Measurements from ENCODE around the gene NUP85.
A peak's percentile ranks its signal among the peaks of the same experiment; 100 is the strongest.
"Not testable (repeated sequence)": the region's sequence is repeated elsewhere in the genome, so short reads cannot be mapped to it uniquely, and the experiment has no call there.

NUP85 gene

DNA sequence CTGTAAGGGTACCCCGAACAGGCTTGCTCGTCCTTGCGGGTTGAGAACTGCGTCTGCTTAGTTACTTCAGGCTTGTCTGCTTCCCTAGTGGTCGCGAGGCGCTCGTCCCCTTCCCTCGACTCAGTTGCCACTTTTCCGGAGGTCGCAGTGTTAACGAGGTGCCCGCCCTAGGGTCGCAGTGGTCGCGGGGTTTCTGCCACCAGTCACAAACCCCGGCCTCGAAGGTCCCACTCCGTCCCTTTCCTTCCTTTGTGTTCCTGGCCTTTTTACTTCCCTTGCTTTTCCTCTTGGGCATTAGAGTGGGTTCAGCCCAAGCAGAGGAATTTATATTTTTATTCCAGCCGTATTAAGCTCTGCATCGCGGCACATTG is 299 bp downstream of the NUP85 start:
- DNase-seq: no peak

DNA sequence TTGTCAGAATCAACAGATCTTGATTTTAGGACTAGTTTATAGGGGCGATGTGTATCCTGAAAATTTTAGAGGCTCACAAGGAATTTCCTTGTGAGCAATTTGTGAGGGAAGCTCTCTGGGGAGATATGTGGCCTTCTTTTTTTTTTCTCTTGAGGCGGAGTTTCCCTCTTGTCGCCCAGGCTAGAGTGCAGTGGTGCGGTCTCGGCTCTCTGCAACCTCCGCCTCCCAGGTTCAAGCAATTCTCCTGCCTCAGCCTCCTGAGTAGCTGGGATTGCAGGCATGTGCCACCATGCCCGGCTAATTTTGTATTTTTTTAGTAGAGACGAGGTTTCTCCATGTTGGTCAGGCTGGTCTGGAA is 1.6 kb downstream of the NUP85 start:
- not testable (repeated sequence) for DNase-seq

DNA sequence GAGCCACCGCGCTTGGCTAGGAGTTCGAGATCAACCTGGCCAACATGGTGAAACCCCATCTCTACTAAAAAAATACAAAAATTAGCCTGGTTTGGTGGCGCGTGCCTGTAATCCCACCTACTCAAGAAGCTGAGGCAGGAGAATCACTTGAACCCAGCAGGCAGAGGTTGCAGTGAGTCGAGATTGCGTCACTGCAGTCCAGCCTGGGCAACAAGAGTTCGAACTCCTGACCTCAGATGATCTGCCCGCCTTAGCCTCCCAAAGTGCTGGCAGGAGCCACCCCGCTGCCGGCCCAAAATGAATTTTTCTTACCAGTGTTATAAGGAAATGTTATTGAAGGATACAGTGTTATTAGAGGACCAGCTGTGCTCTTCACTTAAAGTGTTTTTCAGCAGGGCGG is 2.3 kb downstream of the NUP85 start:
- no peak for DNase-seq

DNA sequence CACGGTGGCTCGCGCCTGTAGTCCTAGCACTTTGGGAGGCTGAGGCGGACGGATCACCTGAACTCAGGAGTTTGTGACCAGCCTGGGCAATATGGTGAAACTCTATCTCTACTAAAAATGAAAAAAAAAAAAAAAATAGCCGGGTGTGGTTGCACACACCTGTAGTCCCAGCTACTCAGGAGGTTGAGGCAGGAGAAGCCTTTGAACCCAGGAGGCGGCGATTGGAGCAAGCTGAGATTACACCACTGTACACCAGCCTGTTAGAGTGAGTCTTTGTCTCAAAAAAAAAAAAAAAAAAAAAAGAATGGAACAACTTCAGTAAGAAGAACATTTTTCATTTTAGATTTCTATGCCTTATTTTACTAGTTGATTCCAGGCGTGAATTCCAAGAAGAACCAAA is 2.7 kb downstream of the NUP85 start:
- no peak for DNase-seq

DNA sequence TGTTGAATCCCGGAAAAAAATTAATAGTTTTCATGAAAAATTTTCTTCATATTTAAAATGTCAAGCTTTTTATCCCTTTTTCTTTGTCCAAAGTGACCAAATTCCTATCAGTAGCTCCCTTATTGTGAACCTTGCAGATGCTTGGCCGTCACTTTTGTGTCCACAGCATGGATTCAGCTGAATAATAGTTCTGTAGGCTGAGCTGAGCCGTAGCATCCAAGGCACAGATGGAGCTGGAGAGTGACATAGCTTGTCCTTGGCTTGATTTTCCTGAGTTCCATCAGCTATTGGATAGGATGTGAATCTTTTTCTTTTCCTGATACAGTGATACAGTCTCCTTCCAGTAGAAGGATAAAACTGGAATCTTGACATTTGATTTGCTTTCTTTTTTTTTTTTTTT is 3.6 kb downstream of the NUP85 start:
- DNase-seq: no peak

DNA sequence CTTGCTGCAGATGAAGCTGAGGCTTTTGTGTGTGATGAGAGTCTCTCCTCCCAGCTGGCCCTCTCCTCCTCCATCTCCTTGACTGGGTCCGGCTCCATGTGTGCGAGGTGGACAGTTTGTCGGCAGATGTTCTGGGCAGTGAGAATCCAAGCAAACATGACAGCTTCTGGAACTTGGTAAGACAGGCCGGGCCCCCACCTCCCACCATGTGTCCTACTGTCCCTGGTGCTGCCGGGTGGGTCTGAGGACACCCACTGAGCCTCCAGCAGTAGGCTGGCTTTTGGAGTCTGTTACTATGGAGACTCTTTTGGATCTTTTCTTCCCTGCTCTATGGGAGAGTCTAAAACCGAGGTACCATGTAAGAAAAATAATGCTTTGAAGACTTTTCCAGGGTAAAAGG is 12.7 kb downstream of the NUP85 start:
- no peak for DNase-seq

DNA sequence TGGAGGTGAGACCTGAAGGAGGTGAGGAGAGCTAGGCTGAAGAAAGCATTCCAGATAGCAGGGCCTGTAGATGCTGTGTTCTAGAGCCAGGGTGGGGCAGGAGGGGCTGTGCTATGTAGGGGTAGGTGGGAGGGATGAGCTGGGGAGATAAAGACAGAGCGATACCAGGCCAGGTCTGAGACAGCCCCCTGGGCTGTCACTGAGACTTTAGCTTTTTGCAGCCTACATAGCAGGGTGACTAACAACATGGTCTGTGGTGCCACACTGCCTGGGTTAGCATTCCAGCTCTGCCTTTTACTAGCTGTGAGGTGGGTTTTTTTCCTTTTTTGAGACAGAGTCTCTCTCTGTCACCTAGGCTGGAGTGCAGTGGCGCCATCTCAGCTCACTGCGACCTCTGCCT is 14.3 kb downstream of the NUP85 start:
- no peak for DNase-seq

DNA sequence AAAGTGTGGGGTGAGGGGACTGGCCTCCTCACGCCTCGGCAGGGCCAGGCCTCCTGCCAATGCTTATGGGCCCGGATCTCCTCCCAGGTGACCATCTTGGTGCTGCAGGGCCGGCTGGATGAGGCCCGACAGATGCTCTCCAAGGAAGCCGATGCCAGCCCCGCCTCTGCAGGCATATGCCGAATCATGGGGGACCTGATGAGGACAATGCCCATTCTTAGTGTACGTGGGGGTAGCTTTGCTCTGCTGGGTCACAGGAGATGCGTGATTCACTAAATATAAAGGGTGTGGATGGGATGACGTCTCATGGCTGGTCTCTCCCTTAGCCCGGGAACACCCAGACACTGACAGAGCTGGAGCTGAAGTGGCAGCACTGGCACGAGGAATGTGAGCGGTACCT is 19.5 kb downstream of the NUP85 start:
- no peak for DNase-seq

DNA sequence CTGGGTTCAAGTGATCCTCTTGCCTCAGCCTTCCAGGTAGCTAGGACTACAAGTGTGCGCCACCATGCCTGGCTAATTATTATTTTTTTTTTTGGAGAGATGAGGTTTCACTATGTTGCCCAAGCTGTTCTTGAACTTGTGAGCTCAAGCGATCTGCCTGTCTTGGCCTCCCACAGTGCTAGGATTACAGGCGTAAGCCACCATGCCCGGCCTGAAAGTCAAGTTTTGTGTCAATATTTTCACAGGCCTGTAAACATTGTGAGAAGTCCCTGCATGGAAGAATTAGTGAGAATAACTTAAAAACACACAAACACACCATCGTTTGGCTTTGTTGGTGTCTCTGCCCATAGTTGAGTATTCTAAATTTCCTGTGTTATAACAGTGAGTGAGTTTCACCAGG is 22.2 kb downstream of the NUP85 start:
- DNase-seq: no peak

DNA sequence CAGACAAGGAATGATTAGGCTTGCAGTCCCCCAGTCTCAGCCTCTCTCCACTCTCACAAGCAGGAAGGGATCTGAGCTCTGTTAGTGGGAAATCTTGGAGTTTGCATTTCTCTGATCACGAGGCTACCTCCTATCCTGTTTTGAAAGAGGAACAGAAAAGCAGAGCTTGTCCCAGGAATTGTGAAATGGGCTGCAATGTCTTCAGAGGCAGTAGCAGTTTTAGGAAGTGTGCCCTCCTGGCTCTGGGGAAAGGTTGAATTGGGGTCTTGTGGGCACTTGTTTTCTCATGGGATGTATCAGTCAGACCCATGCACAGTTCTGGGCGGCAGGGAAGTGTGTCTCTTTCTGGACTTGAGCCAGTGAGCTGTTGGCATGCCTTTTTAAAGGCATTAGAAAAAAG is 22.8 kb downstream of the NUP85 start:
- no peak for DNase-seq

DNA sequence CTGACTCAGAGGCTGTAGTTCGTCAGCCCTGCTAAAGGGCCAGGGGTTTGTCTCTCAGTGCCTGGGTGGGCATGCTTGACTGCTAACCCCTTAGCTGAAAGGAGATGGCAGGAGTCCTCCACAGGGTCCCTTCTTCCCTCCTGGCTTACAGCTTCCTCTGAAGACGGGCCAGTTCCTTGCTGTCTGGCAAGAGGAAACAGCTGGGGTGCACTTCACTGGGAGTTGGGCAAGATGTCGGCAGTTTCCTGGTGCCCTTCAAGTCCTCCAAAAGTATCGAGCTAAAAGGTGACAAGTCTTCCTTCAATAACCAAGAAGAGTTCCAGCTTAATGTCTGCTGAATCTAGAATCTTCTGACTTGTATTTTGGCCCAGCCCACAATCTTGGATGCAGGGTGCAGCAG is 23.4 kb downstream of the NUP85 start:
- no peak for DNase-seq

DNA sequence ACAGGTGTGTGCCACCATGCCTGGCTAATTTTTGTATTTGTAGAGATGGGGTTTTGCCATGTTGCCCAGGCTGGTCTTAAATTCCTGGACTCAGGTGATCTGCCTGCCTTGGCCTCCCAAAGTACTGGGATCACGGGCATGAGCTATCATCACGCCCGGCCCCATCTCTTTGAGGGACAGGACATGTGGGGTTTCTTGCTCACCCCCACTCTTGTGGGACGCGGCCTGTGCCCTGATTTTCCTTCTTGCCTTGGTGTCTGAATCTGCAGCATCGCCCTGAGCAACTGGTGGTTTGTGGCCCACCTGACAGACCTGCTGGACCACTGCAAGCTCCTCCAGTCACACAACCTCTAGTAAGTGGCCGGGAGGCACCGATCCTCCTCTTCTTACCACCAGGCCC is 25.6 kb downstream of the NUP85 start:
- no peak for DNase-seq

DNA sequence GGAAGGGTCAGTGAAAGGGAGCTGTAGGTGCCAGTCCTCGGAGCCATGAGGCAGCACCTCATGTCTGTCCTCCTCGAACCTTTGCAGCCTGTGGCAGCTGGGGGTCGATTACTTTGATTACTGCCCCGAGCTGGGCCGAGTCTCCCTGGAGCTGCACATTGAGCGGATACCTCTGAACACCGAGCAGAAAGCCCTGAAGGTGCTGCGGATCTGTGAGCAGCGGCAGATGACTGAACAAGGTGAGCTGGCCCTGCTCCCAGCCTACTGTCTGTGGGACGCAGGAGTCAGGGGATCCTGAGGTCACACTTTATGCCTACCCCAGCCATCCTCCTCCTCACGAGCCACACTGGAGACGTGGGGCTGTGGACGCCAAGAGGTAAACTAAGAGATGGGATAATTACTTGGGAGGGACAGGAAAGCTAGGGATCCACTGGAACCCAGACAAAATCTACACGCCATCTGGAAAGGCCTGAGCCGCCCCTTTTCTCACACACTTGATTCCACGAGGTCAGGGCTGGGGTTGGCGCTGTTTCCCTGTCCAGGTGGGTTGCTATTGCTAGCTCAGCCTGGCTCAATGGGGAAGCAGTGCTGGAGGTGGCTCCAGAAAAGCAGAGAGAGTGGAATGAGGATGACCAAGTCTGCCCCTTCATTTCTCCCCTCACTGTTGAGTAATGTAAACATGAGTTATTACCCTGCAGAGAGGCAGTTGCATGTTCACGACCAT is 26.4 kb downstream of the NUP85 start:
- no peak for DNase-seq

DNA sequence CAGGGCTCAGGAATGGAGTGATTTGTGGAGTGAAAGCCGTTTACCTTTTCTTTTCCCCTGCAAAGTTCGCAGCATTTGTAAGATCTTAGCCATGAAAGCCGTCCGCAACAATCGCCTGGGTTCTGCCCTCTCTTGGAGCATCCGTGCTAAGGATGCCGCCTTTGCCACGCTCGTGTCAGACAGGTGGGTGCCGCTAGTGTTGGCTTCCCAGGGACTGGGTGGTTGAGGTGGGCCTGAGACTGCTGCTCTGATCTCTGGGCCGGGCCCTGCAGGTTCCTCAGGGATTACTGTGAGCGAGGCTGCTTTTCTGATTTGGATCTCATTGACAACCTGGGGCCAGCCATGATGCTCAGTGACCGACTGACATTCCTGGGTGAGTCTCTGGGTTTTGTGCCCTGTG is 27.3 kb downstream of the NUP85 start:
- no peak for DNase-seq

DNA sequence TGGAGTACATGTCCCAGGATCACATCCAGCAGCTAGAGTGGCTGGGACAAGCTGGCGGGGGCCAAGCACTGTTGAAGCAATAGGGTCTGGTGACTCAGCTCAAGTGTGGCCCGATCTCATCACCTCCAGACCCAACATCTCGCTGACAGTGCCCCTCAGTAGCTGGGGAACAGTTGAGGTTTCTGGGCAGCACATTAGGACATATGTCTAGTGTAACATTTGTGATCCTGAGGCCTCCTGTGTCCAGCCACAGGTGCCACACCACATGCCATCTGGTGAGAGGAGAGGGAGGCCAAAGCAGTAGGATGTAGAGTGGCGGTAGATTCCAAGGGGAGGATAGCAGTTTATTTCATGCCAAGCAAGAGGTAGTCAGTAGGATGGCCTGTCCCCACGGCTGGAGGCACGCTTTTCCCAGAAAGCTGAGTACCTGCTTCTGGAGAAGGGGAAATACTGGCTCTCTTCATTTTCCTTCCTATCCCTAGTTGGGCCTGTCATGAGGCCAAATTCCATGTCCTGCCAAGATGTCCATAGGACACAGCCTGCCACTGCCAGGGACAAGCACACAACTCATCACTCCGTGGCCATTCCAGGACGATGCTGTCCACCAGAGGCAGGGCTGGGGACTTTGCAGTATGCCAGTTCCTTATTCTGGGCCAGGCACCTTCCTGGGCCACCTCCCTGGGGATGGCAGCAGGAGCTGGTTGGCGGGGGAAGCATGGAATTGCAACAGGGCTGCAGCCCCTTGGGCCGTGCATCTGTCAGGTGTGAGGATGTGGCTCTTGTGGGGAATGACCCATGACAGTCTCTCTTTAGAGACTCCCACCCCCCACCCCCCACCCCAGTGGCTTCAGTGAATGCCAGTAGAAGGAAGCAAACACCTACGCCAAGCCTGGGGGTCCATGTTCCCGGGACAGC is 31.9 kb downstream of the NUP85 start:
- DNase-seq: no peak

DNA sequence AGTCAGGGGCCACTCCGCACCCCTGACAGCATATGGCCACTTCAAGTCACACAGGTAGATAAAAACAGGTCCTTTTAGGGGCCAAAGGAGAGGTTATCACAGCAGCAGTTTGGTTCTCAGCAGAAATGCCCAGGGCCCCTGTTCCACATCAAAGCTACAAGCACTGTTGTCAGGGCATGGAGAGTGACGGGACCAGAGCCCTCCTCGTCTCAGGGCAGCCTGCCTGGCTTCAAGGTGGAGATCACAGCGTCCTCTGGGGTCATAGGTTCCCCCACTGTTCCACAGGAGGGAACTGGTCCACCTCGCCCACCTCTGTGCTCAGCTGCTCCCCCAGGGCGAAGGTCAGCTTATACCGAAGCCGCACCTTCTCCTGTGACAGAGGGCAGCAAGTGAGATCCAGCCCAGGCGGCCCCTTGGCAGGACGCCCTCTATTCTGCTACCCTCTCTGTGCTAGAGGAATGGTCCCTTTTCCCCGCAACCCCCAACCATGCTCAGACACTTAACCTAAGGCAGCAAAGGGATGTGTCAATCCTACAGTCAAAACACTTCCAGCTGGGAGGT is 32.6 kb downstream of the NUP85 start:
- no peak for DNase-seq

DNA sequence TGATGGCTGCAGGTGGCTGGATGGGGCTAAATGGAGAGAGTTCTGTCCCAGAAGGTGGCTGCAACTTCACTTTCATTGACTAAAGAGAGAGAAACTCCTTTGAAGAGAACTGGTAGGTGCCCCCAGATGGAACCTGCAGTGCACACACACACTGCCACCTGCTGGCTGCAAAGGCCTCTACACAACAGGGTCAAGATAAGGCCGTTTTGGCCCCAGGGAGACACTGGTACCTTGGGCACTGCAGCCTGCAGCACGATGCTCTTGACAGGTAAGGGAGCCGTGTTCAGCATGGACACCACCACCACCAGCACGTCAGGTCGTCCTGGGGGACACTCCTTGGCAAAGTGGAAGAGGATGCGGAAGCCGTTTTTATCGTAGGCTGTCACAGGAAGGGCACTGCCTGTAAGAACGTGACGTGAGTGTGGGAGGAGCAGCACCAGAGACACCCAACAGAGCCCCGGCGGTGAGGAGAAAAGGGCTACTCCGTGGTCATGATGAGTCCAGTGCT is 33.3 kb downstream of the NUP85 start:
- peak; percentile 8 to 61 for DNase-seq

DNA sequence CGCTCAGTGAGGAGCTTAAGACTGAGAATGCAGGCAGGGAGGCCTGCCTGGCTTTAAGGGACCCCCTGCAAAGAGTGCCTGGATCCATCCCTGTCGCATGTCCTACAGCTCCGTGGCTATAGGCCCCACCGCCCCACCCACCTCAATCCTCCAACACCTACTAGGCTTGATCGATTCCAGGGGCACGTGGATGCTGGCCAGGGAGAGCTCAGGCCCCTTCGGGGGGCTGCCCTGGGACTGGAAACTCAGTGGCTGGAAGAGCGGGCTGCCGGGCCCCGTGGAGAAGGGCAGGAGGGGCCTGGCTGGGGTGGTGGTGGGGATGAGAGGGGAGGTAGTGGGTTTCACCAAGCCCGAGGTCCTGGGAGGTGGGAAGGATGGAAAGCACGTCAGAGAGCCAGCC is 33.7 kb downstream of the NUP85 start:
- DNase-seq: no peak

DNA sequence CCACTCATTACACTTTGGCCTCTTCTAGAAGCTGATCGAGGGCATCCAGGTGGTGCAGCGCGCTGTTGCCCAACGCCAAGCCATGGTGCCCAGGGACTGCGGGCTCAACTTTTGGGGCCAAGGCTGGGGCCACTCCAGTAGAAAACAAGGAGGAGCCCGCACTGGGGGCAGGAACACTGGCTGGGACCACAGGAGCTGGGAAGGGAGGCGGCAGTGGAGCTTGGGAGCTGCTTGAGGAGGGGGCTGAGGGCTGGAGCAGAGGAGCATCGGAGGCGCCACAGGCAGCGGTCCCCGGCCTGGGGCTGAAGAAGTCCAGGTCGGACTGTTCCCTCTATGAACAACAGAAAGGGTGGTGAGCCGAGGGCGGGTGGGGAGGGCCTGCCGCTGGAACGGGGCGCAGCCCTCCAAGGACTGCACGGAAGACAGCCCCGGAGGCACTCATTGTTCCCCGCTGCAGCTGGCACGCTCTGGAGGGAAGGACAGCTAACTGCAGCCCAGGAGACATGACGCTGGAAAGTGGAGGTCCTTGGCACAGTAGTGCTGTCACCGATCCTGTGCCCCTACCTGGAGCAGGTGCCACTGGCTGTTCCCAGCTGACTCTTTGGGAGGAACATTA is 34.4 kb downstream of the NUP85 start:
- no peak for DNase-seq

DNA sequence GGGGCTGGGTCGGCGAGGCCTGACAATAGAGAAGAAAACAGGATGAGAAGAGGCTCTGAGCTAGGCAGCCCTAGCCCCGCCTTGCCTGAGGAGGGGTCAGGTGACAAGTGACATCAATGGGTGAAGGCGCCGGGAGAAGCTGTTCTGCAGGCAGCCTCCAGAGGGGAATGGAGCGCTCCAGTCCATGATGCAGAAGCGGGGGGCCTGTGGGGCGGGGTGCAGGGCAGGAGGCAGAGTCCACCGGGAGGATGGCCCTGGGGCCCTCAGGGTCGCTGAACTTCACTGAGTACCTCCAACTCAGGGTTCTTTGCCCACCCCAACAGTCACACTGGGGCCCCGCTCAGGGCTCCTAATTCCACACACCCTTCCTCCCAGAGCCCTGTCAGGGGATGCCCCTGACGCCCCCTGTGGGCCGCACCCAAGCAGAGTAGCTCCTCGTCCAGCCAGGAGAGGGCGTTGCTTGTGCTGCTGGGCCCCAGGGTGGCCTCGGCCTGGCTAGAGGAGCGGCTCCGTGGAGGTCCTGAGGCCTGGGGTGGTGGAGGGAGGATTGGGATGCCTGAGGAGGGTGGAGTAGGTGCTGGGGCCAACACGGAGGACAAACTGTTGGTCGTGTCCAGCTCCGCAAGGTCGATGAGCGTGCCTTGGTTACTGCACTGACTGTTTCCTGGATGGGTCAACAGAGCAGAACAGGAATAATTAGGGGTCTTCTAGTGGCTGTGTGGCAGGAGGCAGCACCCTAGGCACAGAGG is 35.1 kb downstream of the NUP85 start:
- DNase-seq: peak; percentile 17 to 20

DNA sequence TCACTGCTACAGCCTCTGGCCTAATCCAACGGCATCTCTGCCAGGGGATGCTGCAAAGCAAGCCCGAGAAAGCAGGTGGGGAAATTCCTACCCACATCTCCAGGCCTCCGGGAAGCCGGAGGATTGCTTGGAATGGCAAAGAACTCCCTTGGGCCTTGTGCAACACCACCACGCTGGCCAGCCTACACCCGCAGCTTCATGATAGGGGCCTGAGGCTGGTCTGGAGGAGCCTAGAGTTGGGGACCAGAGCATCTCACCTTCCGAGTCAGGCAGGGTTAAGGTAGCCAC is 35.6 kb downstream of the NUP85 start:
- no peak for DNase-seq

DNA sequence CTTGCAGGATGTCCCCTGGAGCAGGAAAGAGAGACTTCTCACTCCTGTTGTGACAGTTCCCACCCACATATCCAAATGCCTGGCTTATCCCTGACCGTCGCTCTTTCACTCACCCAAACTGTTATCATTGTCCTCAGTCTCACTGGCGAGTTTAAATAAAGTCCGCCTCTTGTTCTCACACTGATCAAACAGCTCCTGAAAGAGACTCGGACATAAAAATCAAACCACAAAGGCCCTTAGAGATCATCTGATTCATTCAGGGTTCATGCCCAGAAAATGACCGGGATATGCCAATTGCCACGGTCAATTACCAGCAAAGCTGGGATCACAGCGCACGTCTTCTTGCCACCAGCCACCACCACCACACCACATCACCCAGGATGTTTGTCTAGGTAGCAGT is 36.0 kb downstream of the NUP85 start:
- DNase-seq: no peak

DNA sequence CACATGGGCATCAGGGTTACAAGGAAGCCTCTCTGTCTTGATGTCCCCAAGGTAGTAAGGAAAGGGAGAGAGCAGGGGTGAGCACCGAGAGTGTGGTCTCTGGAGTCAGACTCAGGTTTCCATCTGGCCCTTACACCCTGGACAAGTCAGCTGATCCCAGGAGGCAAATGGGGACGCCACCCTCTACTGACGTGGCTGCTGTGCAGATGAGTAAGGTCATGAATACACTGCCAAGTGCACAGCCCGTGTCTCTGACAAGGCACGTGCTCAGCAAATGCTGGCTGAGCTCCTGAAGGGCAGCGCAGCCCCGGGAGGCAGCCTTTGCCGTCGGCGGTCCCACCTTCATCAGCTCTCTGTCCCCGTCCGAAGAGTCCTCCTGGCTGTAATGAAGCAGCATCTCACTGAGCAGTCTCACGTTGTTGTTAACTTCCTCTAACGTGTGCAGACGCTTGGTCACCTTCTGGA is 36.5 kb downstream of the NUP85 start:
- DNase-seq: no peak

Data from SW 1271 (cell line).